GM20431 (cell line): ENCODE measurements around the gene PRPF4.
"Not testable (repeated sequence)": the region's sequence is repeated elsewhere in the genome, so short reads cannot be mapped to it uniquely, and the experiment has no call there.

Source experiments
- in situ Hi-C: fragments of 300-500 bp; cut with MseI, MboI; formaldehyde crosslinking; loops from one replicate; pipeline ENCODE4 v1.15.0; 2020; ENCODE audit warnings: low sequenced_read_pairs; ENCODE audit not compliant: unreplicated experiment

Gene PRPF4

GRCh38 chr9:113266174-113266573 lies 9.3 kb upstream of the PRPF4 start:
- in situ Hi-C loops: no loop called here

GRCh38 chr9:113267911-113268566 lies 7.4 kb upstream of the PRPF4 start:
- in situ Hi-C loops: no loop called here

- in situ Hi-C loops: no loop called here
These were observed 6.1 kb upstream of the PRPF4 start for GRCh38 chr9:113269355-113269754.

- in situ Hi-C loops: no loop called here
These were observed 5.6 kb upstream of the PRPF4 start for GRCh38 chr9:113269871-113270270.

- in situ Hi-C loops: no loop called here
These were observed 843 bp upstream of the PRPF4 start for GRCh38 chr9:113274474-113275156.

GRCh38 chr9:113278840-113279239 lies 3.4 kb downstream of the PRPF4 start:
- in situ Hi-C loops: no loop called here

- in situ Hi-C loops: no loop called here
These were observed 5.9 kb downstream of the PRPF4 start for GRCh38 chr9:113281356-113281755.

- in situ Hi-C loops: no loop called here
These were observed 13.6 kb downstream of the PRPF4 start for GRCh38 chr9:113289091-113289490.

- in situ Hi-C loops: no loop called here
These were observed 14.7 kb downstream of the PRPF4 start for GRCh38 chr9:113290052-113290607.

- in situ Hi-C loops: no loop called here
These were observed 17.9 kb downstream of the PRPF4 start for GRCh38 chr9:113293285-113293878.

- in situ Hi-C loops: not testable (repeated sequence)
These were observed 20.8 kb downstream of the PRPF4 start for GRCh38 chr9:113296247-113296646.

- in situ Hi-C loops: no loop called here
These were observed 21.5 kb downstream of the PRPF4 start for GRCh38 chr9:113296796-113297558.

GRCh38 chr9:113298311-113298710 lies 22.9 kb downstream of the PRPF4 start:
- in situ Hi-C loops: no loop called here

GRCh38 chr9:113298924-113299770 lies 23.7 kb downstream of the PRPF4 start:
- in situ Hi-C loops: no loop called here

- in situ Hi-C loops: loop anchor here (25.0 kb wide), 1 partner anchor 362 kb away; no protein-coding TSS in a partner anchor
These were observed 24.4 kb downstream of the PRPF4 start for GRCh38 chr9:113299800-113300292.

- in situ Hi-C loops: loop anchor here (25.0 kb wide), 1 partner anchor 361 kb away; no protein-coding TSS in a partner anchor
These were observed 26.1 kb downstream of the PRPF4 start for GRCh38 chr9:113301548-113301947.

GRCh38 chr9:113302792-113303418 lies 27.4 kb downstream of the PRPF4 start, which contains the start of gene RNF183:
RNF183 (minus strand) TSS chr9:113303376; CDS start chr9:113298184, 5,192 bp downstream.
- in situ Hi-C loops: loop anchor here (25.0 kb wide), 1 partner anchor 359 kb away; no protein-coding TSS in a partner anchor

- in situ Hi-C loops: loop anchor here (25.0 kb wide), 1 partner anchor 356 kb away; no protein-coding TSS in a partner anchor
These were observed 31.1 kb downstream of the PRPF4 start for GRCh38 chr9:113306566-113306965.
